HCT116 (cell line): Measurements from ENCODE around the gene NXPE3. TPM values are rescaled to one million over a fixed set of nuclear protein-coding genes. Genes with fewer than 3 reads are reported as not detected.

Experiments
- ATAC-seq: fragments of 200-7000 bp; cut with Tn5 transposase; 2 replicates; pipeline ENCODE4 v1.9.1; 2020; ENCODE audit warnings: mild to moderate bottlenecking, moderate library complexity
- BruUV-seq: library from RNA; stranded (reverse); fragments of 400-500 nt; replicated peaks from 2 replicates; lab custom pipeline; 2021; lab: Mats Ljungman, UMichigan
- CTCF ChIA-PET: fragments of 300-600 bp; sonication (Branson Sonifier 250); formaldehyde crosslinking; loops from one replicate; lab custom pipeline; 2021; ENCODE audit warnings: antibody characterized with exemption; lab: Charles Lee
- POLR2A ChIA-PET: fragments of 300-600, 350-600 bp; sonication (Branson Sonifier 250); formaldehyde crosslinking; loops from one replicate; lab custom pipeline; 2021; ENCODE audit warnings: antibody characterized with exemption; lab: Charles Lee
- RAD21 ChIA-PET, 2 experiments: fragments of 300-600 bp; sonication (Branson Sonifier 250); formaldehyde crosslinking; loops; one replicate each; lab custom pipeline; 2023; ENCODE audit warnings: low total read pairs in 2 of 2; ENCODE audit not compliant: uncharacterized antibody in 2 of 2, unreplicated experiment in 2 of 2, low non-redundant PET in 1 of 2; lab: Charles Lee
- DNase-seq: peaks from one replicate; pipeline ENCODE4 v3.0.0-alpha.2; 2010; ENCODE audit warnings: low read depth, low spot score
- H2AFZ ChIP-seq: fragments of 200-600 bp; shearing (Covaris generic), sonication (generic); 2 replicates; pipeline ENCODE4 v1.6.1; 2017; ENCODE audit warnings: low read depth, mixed run types, mixed read lengths, antibody characterized with exemption, low read length; ENCODE audit not compliant: poor library complexity, severe bottlenecking
- H3K27ac ChIP-seq: 2 replicates; pipeline ENCODE4 v1.5.1; 2012; ENCODE audit warnings: low read depth, low read length
- H3K27me3 ChIP-seq: fragments of 200-600 bp; sonication (generic); 2 replicates; pipeline ENCODE4 v1.6.1; 2016; ENCODE audit warnings: mixed run types, low read length, mixed read lengths; ENCODE audit not compliant: insufficient read depth
- H3K36me3 ChIP-seq, 2 experiments: fragments of 200-500 bp in 1 of 2; fragments of 200-600 bp in 1 of 2; sonication (Bioruptor generic) in 1 of 2; sonication (generic) in 1 of 2; 2 replicates each; pipeline versions ENCODE4 v1.5.1 to v1.6.1; 2014 to 2016; ENCODE audit warnings: low read length in 2 of 2, inconsistent platforms in 1 of 2, mixed read lengths in 1 of 2, mixed run types in 1 of 2; ENCODE audit not compliant: insufficient read depth in 2 of 2, control insufficient read depth in 1 of 2
- H3K4me1 ChIP-seq, 2 experiments: fragments of 200-600 bp in 1 of 2; sonication (generic) in 1 of 2; 2 replicates each; pipeline versions ENCODE4 v1.5.1 to v1.6.1; 2012 to 2017; ENCODE audit warnings: low read length in 2 of 2, inconsistent platforms in 1 of 2, mild to moderate bottlenecking in 1 of 2, mixed read lengths in 1 of 2, mixed run types in 1 of 2, moderate library complexity in 1 of 2; ENCODE audit not compliant: insufficient read depth in 2 of 2, control insufficient read depth in 1 of 2
- H3K4me2 ChIP-seq: fragments of 200-600 bp; sonication (generic); 2 replicates; pipeline ENCODE4 v1.6.1; 2017; ENCODE audit warnings: mixed run types, low read length, mixed read lengths
- H3K4me3 ChIP-seq, 2 experiments: fragments of 200-600 bp in 1 of 2; sonication (generic) in 1 of 2; replicated peaks in 1 of 2; 2 replicates each; pipeline ENCODE4 v1.5.1; 2011 to 2016; ENCODE audit warnings: low read length in 2 of 2, control low read depth in 1 of 2, low read depth in 1 of 2, mild to moderate bottlenecking in 1 of 2, mixed read lengths in 1 of 2, mixed run types in 1 of 2
- H3K79me2 ChIP-seq: fragments of 200-600 bp; sonication (generic); 2 replicates; pipeline ENCODE4 v1.6.1; 2017; ENCODE audit warnings: mild to moderate bottlenecking, mixed run types, low read length, moderate library complexity, mixed read lengths; ENCODE audit not compliant: insufficient read depth
- H3K9ac ChIP-seq: fragments of 200-600 bp; sonication (generic); 2 replicates; pipeline ENCODE4 v1.6.1; 2016; ENCODE audit warnings: low read length, mixed read lengths
- H3K9me2 ChIP-seq: fragments of 200-600 bp; sonication (generic), shearing (Covaris generic); 2 replicates; pipeline ENCODE4 v1.6.1; 2017; ENCODE audit warnings: mixed run types, mild to moderate bottlenecking, moderate library complexity; ENCODE audit not compliant: insufficient read depth
- H3K9me3 ChIP-seq, 2 experiments: fragments of 200-500 bp in 1 of 2; fragments of 200-600 bp in 1 of 2; sonication (Bioruptor generic) in 1 of 2; sonication (generic) in 1 of 2; 2 replicates each; pipeline ENCODE4 v1.6.1; 2014 to 2017; ENCODE audit warnings: low read length in 2 of 2, mixed read lengths in 2 of 2, inconsistent platforms in 1 of 2, low read depth in 1 of 2, mild to moderate bottlenecking in 1 of 2, mixed run types in 1 of 2, moderate library complexity in 1 of 2; ENCODE audit not compliant: control insufficient read depth in 1 of 2, insufficient read depth in 1 of 2
- H4K20me1 ChIP-seq: fragments of 200-600 bp; sonication (generic), shearing (Covaris generic); 2 replicates; pipeline ENCODE4 v1.6.1; 2017; ENCODE audit warnings: mixed run types, mild to moderate bottlenecking, moderate library complexity; ENCODE audit not compliant: insufficient read depth
- EGR1 ChIP-seq: IDR thresholded peaks from 2 replicates; pipeline ENCODE4 v1.6.1; 2012; ENCODE audit warnings: low read depth
- ELF1 ChIP-seq: IDR thresholded peaks from 2 replicates; pipeline ENCODE4 v1.6.1; 2012; ENCODE audit warnings: low read depth, borderline replicate concordance
- EZH2 ChIP-seq: fragments of 200-600 bp; sonication (generic); IDR thresholded peaks from 2 replicates; pipeline ENCODE4 v1.6.1; 2017; ENCODE audit warnings: antibody characterized with exemption, mixed run types
- FOSL1 ChIP-seq: IDR thresholded peaks from 2 replicates; pipeline ENCODE4 v1.6.1; 2012; ENCODE audit warnings: low read depth
- JUND ChIP-seq: IDR thresholded peaks from 2 replicates; pipeline ENCODE4 v1.6.1; 2012
- POLR2A ChIP-seq: IDR thresholded peaks from 2 replicates; pipeline ENCODE4 v1.7.0; 2011; ENCODE audit warnings: borderline replicate concordance; ENCODE audit not compliant: insufficient read depth, insufficient read length; ENCODE audit errors: extremely low read depth
- POLR2AphosphoS5 ChIP-seq: IDR thresholded peaks from 2 replicates; pipeline ENCODE4 v1.6.1; 2011; ENCODE audit warnings: mild to moderate bottlenecking, low read depth, low read length, moderate library complexity
- SIN3A ChIP-seq: IDR thresholded peaks from 2 replicates; pipeline ENCODE4 v1.6.1; 2012; ENCODE audit warnings: low read depth
- SP1 ChIP-seq: IDR thresholded peaks from 2 replicates; pipeline ENCODE4 v1.6.1; 2012; ENCODE audit warnings: low read depth
- SRF ChIP-seq: IDR thresholded peaks from 2 replicates; pipeline ENCODE4 v1.6.1; 2012; ENCODE audit warnings: low read depth
- TCF7L2 ChIP-seq: IDR thresholded peaks from 2 replicates; pipeline ENCODE4 v1.7.0; 2011; ENCODE audit warnings: borderline replicate concordance, inconsistent platforms; ENCODE audit not compliant: insufficient read depth, insufficient read length; ENCODE audit errors: extremely low read depth
- YY1 ChIP-seq: IDR thresholded peaks from 2 replicates; pipeline ENCODE4 v1.6.1; 2011; ENCODE audit warnings: low read length, low read depth, moderate library complexity, mild to moderate bottlenecking; ENCODE audit not compliant: insufficient replicate concordance; ENCODE audit errors: extremely low read depth
- ZNF274 ChIP-seq: fragments of 200-500 bp; sonication (Bioruptor generic); IDR thresholded peaks from 2 replicates; pipeline ENCODE4 v1.6.1; 2014; ENCODE audit warnings: mild to moderate bottlenecking, low read depth, low read length, inconsistent platforms
- intact Hi-C: fragments of 100-400 bp; cut with micrococcal nuclease; formaldehyde crosslinking; loops from 2 replicates; pipeline ENCODE4 v1.10.0; 2022
- total RNA-seq: library from RNA; stranded (reverse); gene quantifications from one replicate; pipeline ENCODE4 v1.2.1, GENCODE V29; 2021; ENCODE audit not compliant: unreplicated experiment
- TF ChIP-seq, protein P1 (sequence below), 3 experiments: fragments of 200-600 bp in 1 of 3; sonication (generic) in 1 of 3; IDR thresholded peaks in 2 of 3; conservative IDR thresholded peaks in 1 of 3; 2 replicates each; pipeline ENCODE4 v1.5.1; 2012 to 2017; ENCODE audit warnings: low read depth in 2 of 3, low read length in 2 of 3, antibody characterized with exemption in 1 of 3, borderline replicate concordance in 1 of 3, control low read depth in 1 of 3, mild to moderate bottlenecking in 1 of 3, mixed read lengths in 1 of 3, mixed run types in 1 of 3, moderate library complexity in 1 of 3; ENCODE audit not compliant: insufficient read depth in 1 of 3
- TF ChIP-seq, protein P2 (sequence below): IDR thresholded peaks from 2 replicates; pipeline ENCODE4 v1.6.1; 2012; ENCODE audit warnings: low read depth
- TF ChIP-seq, protein P3 (sequence below): IDR thresholded peaks from 2 replicates; pipeline ENCODE4 v1.6.1; 2012

NXPE3 gene
- total RNA-seq, 1 experiment from 2014 or later: 4.3 TPM

DNA sequence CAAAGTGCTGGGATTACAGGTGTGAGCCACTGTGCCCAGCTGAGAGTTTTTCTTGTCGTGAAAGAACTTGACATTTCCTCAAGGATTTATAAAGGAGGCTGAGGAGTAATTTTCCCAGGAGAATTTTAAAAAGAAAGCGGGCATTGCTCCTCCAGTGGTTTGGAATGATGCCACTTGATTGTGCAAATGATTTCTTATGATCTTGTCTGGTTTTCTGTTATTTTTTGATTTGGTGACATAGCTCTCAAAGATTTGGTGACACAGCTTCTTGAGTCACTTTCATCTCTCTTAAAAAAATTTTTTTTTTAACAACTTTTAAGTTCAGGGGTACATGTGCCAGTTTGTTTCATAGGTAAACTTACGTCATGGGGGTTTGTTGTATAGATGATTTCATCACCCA lies 45.7 kb downstream of the NXPE3 start:
- no peaks in the 10 kb centered on the region for H4K20me1 ChIP-seq
- ATAC-seq (no peak), DNase-seq (no peak)
- no peaks in the 10 kb centered on the region for H3K36me3 ChIP-seq
- H3K9ac ChIP-seq: no peak overlapping the region
- peaks cover 12 to 19% of the 10 kb centered on the region in 2 experiments for H3K4me1 ChIP-seq
- no peaks in the 10 kb centered on the region for H3K9me2 ChIP-seq
- H3K27me3 ChIP-seq: no peaks in the 10 kb centered on the region
- no peak for TF ChIP-seq POLR2A
- no peak for TF ChIP-seq JUND
- TF ChIP-seq SIN3A: no peak
- TF ChIP-seq ZNF274: no peak
- TF ChIP-seq SP1: no peak
- no peak for TF ChIP-seq YY1
- no peak for TF ChIP-seq EZH2
- TF ChIP-seq, protein P1, sequence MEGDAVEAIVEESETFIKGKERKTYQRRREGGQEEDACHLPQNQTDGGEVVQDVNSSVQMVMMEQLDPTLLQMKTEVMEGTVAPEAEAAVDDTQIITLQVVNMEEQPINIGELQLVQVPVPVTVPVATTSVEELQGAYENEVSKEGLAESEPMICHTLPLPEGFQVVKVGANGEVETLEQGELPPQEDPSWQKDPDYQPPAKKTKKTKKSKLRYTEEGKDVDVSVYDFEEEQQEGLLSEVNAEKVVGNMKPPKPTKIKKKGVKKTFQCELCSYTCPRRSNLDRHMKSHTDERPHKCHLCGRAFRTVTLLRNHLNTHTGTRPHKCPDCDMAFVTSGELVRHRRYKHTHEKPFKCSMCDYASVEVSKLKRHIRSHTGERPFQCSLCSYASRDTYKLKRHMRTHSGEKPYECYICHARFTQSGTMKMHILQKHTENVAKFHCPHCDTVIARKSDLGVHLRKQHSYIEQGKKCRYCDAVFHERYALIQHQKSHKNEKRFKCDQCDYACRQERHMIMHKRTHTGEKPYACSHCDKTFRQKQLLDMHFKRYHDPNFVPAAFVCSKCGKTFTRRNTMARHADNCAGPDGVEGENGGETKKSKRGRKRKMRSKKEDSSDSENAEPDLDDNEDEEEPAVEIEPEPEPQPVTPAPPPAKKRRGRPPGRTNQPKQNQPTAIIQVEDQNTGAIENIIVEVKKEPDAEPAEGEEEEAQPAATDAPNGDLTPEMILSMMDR (IDR thresholded peaks at IDR 0.05 in 2 of 3, conservative IDR thresholded peaks at IDR 0.05 in 1 of 3; ENCODE audit: borderline replicate concordance in 1 of 3, insufficient read depth in 1 of 3, low read depth in 2 of 3, low read length in 2 of 3): no peak
- no peak for TF ChIP-seq EGR1
- TF ChIP-seq, protein P2, sequence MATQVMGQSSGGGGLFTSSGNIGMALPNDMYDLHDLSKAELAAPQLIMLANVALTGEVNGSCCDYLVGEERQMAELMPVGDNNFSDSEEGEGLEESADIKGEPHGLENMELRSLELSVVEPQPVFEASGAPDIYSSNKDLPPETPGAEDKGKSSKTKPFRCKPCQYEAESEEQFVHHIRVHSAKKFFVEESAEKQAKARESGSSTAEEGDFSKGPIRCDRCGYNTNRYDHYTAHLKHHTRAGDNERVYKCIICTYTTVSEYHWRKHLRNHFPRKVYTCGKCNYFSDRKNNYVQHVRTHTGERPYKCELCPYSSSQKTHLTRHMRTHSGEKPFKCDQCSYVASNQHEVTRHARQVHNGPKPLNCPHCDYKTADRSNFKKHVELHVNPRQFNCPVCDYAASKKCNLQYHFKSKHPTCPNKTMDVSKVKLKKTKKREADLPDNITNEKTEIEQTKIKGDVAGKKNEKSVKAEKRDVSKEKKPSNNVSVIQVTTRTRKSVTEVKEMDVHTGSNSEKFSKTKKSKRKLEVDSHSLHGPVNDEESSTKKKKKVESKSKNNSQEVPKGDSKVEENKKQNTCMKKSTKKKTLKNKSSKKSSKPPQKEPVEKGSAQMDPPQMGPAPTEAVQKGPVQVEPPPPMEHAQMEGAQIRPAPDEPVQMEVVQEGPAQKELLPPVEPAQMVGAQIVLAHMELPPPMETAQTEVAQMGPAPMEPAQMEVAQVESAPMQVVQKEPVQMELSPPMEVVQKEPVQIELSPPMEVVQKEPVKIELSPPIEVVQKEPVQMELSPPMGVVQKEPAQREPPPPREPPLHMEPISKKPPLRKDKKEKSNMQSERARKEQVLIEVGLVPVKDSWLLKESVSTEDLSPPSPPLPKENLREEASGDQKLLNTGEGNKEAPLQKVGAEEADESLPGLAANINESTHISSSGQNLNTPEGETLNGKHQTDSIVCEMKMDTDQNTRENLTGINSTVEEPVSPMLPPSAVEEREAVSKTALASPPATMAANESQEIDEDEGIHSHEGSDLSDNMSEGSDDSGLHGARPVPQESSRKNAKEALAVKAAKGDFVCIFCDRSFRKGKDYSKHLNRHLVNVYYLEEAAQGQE: no peak
- TF ChIP-seq POLR2AphosphoS5: no peak
- no peak for TF ChIP-seq TCF7L2
- no peak for TF ChIP-seq FOSL1
- TF ChIP-seq ELF1: no peak
- TF ChIP-seq, protein P3, sequence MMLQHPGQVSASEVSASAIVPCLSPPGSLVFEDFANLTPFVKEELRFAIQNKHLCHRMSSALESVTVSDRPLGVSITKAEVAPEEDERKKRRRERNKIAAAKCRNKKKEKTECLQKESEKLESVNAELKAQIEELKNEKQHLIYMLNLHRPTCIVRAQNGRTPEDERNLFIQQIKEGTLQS: no peak
- TF ChIP-seq SRF: no peak
- H3K4me3 ChIP-seq: no peak overlapping the region
- intact Hi-C loops: no loop called here
- no peak overlapping the region for H2AFZ ChIP-seq
- no peak overlapping the region for H3K27ac ChIP-seq
- ChIA-PET POLR2A (interaction anchor here (0.8 kb wide), 1 partner anchor 25 kb away, joined by 3 read pairs; the partner anchor contains the start of gene NFKBIZ), CTCF (interaction anchor here (1.1 kb wide), 1 partner anchor 401 kb away, joined by 5 read pairs; no protein-coding TSS in a partner anchor), RAD21 (no interaction called here)
- no peaks in the 10 kb centered on the region for H3K79me2 ChIP-seq
- H3K4me2 ChIP-seq: no peak overlapping the region
- no TSS peak for BruUV-seq
- no peaks in the 10 kb centered on the region for H3K9me3 ChIP-seq
